DOHH2 (cell line): ENCODE measurements around the gene BATF3.
A peak's percentile ranks its signal among the peaks of the same experiment; 100 is the strongest.

Experiments used
- H3F3A ChIP-seq: fragments of 200-600 bp; sonication (generic), shearing (Covaris generic); 2 replicates; pipeline ENCODE4 v1.6.0; 2016; ENCODE audit warnings: antibody characterized with exemption, mild to moderate bottlenecking; ENCODE audit not compliant: control insufficient read depth, insufficient read depth
- H3K27ac ChIP-seq: fragments of 200-600 bp; sonication (generic); 2 replicates; pipeline ENCODE4 v1.5.1; 2014; ENCODE audit warnings: low read depth, mild to moderate bottlenecking, low read length, moderate library complexity
- H3K27me3 ChIP-seq: fragments of 200-600 bp; sonication (generic); 2 replicates; pipeline ENCODE4 v1.6.1; 2014; ENCODE audit warnings: mild to moderate bottlenecking, low read length, mixed read lengths; ENCODE audit not compliant: control insufficient read depth
- H3K36me3 ChIP-seq: fragments of 200-600 bp; sonication (generic); 2 replicates; pipeline ENCODE4 v1.6.1; 2014; ENCODE audit warnings: mild to moderate bottlenecking, low read length, moderate library complexity, mixed read lengths; ENCODE audit not compliant: control insufficient read depth
- H3K4me1 ChIP-seq: fragments of 200-600 bp; sonication (generic); 2 replicates; pipeline ENCODE4 v1.6.1; 2014; ENCODE audit warnings: mild to moderate bottlenecking, low read length, mixed read lengths; ENCODE audit not compliant: control insufficient read depth
- H3K4me2 ChIP-seq: fragments of 200-600 bp; sonication (generic); 2 replicates; pipeline ENCODE4 v1.6.0; 2014; ENCODE audit warnings: mild to moderate bottlenecking, low read length, moderate library complexity
- H3K4me3 ChIP-seq: fragments of 200-600 bp; sonication (generic); 2 replicates; pipeline ENCODE4 v1.5.1; 2014; ENCODE audit warnings: mild to moderate bottlenecking, low read length, mixed read lengths
- H3K79me2 ChIP-seq: fragments of 200-600 bp; sonication (generic); 2 replicates; pipeline ENCODE4 v1.6.1; 2014; ENCODE audit warnings: mild to moderate bottlenecking, low read length, mixed read lengths; ENCODE audit not compliant: control insufficient read depth
- H3K9me2 ChIP-seq: fragments of 200-600 bp; sonication (generic); replicated peaks from 2 replicates; pipeline ENCODE4 v1.6.1; 2014; ENCODE audit warnings: mild to moderate bottlenecking, low read length, mixed read lengths; ENCODE audit not compliant: control insufficient read depth
- H3K9me3 ChIP-seq: fragments of 200-600 bp; sonication (generic); 2 replicates; pipeline ENCODE4 v1.6.1; 2014; ENCODE audit warnings: antibody characterized with exemption, low read length, mixed read lengths; ENCODE audit not compliant: control insufficient read depth, insufficient read depth
- H4K20me1 ChIP-seq: fragments of 200-600 bp; sonication (generic); 2 replicates; pipeline ENCODE4 v1.6.0; 2014; ENCODE audit warnings: low read depth, mild to moderate bottlenecking, antibody characterized with exemption, low read length, moderate library complexity; ENCODE audit not compliant: control insufficient read depth, insufficient read depth
- CTCF ChIP-seq: fragments of 200-600 bp; sonication (generic); IDR thresholded peaks from one replicate; pipeline ENCODE4 v1.5.1; 2014; ENCODE audit warnings: antibody characterized with exemption, mild to moderate bottlenecking, low read depth, low read length; ENCODE audit not compliant: poor library complexity, severe bottlenecking
- EZH2phosphoT487 ChIP-seq: fragments of 200-600 bp; sonication (generic); IDR thresholded peaks from 2 replicates; pipeline ENCODE4 v1.6.1; 2017; ENCODE audit warnings: borderline replicate concordance, mild to moderate bottlenecking, antibody characterized with exemption, low read length, moderate library complexity, mixed read lengths

BATF3 gene

GRCh38 chr1:212699625-212700222 lies at the start of gene BATF3:
Gene BATF3, minus strand, starts transcription at chr1:212699840. Its CDS starts 78 bp downstream, at chr1:212699762.
- H3K9me3 ChIP-seq = no peaks in the 10 kb centered on the region
- peaks cover 89% of the 10 kb centered on the region for H3K27me3 ChIP-seq
- H3K4me3 ChIP-seq = peak within 1 kb of the TSS; percentile 69
- no peaks in the 10 kb centered on the region for H3K36me3 ChIP-seq
- H3K79me2 ChIP-seq = no peaks in the 10 kb centered on the region
- peak within 1 kb of the TSS; percentile 75 for H3K4me2 ChIP-seq
- TF ChIP-seq EZH2phosphoT487 (no peak), CTCF (no peak)
- H3K9me2 ChIP-seq = no peaks in the 10 kb centered on the region
- peaks cover 36% of the 10 kb centered on the region for H3K4me1 ChIP-seq
- H3K27ac ChIP-seq = no peak within 1 kb of the TSS
- peaks cover 10% of the 10 kb centered on the region; the same call in 1 of the 2 replicates for H3F3A ChIP-seq
- no peaks in the 10 kb centered on the region for H4K20me1 ChIP-seq

GRCh38 chr1:212746546-212746945 lies 46.9 kb upstream of the BATF3 start:
- H3K4me2 ChIP-seq = no peak overlapping the region
- no peaks in the 10 kb centered on the region for H3K9me3 ChIP-seq
- H3K4me1 ChIP-seq = peaks cover 8% of the 10 kb centered on the region
- no peaks in the 10 kb centered on the region for H4K20me1 ChIP-seq
- H3K9me2 ChIP-seq = no peaks in the 10 kb centered on the region
- H3K36me3 ChIP-seq = no peaks in the 10 kb centered on the region
- no peak for TF ChIP-seq CTCF
- TF ChIP-seq EZH2phosphoT487 = no peak
- H3K27me3 ChIP-seq = no peaks in the 10 kb centered on the region
- no peak overlapping the region for H3K27ac ChIP-seq
- H3K4me3 ChIP-seq = no peak overlapping the region
- 0 out of 2 replicates have a peak, but pooled peaks cover 5% of the 10 kb centered on the region for H3F3A ChIP-seq
- no peaks in the 10 kb centered on the region; the same call in 1 of the 2 replicates for H3K79me2 ChIP-seq

GRCh38 chr1:212745303-212745702 lies 45.7 kb upstream of the BATF3 start:
- Histone ChIP-seq H3K27ac (no peak overlapping the region), H3K9me2 (no peaks in the 10 kb centered on the region), H3F3A (no peaks in the 10 kb centered on the region), H3K4me3 (no peak overlapping the region), H3K4me2 (no peak overlapping the region), H3K27me3 (no peaks in the 10 kb centered on the region), H4K20me1 (no peaks in the 10 kb centered on the region), H3K9me3 (no peaks in the 10 kb centered on the region), H3K4me1 (peaks cover 6% of the 10 kb centered on the region), H3K79me2 (no peaks in the 10 kb centered on the region; the same call in 1 of the 2 replicates), H3K36me3 (no peaks in the 10 kb centered on the region)
- TF ChIP-seq CTCF (no peak), EZH2phosphoT487 (no peak)
